ENCODE results near the gene TMEM43. TPM values are rescaled to one million over a fixed set of nuclear protein-coding genes. Genes with fewer than 3 reads are reported as not detected.

TMEM43 gene
- total and polyA plus RNA-seq, 10 of the 15 experiments (the other 5 are each of a cell fraction or from before 2014, with no cell fraction given) = 7.2 to 33.0 (median 18.5) TPM

DNA sequence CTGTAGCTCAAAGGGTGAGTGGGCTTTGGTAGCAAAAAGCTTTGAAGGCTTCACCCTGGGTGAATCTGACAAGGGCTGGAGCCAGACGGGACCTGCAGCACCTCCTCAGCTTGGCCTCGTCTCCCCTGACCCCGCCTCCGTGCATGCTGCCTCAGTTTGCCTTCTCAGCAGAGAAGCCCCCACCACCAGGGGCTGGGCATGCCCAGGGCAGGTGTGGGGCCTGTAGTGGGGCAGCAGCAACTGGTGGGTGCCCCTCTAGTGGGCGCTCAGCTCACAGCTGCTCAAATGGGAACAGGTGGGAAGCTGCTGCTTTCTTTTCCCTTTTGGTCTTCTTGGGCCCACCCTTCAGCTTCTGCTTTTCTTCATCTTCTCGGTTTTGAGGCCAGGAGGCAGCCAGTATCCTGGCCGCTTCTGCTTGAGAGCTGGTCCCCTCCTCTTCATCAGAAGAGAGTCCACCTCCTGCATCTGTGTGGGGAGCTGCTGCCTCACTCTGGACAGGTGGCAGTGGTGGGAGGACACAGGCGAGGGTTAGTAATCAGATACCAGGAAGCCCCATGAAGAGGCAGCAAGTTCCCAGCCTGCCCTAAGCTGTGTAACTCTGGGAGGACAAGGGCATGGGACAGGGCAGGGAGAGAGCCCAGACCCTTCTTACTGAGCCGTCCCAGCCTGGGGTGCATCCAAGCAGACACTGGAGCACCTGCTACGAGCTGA is 21.0 kb downstream of the TMEM43 start:
- Histone ChIP-seq H3K4me2 (ENCODE audit: control insufficient read depth, insufficient read depth) (no peak overlapping the region), H3K79me2 (ENCODE audit: control insufficient read depth, insufficient read depth, low read length) (no peaks in the 10 kb centered on the region), H3K27me3 (replicated peaks in 1 of 2; ENCODE audit: control insufficient read depth in 2 of 2, insufficient read depth in 2 of 2, low read length in 1 of 2) (no peaks in the 10 kb centered on the region), H2AFZ (ENCODE audit: control insufficient read depth, low read depth, low read length) (no peak overlapping the region), H4K20me1 (ENCODE audit: control insufficient read depth, insufficient read depth) (no peaks in the 10 kb centered on the region), H3K9ac (ENCODE audit: control insufficient read depth, insufficient read depth, low read length) (no peak overlapping the region), H3K4me3 (no peak overlapping the region), H3K4me1 (ENCODE audit: control insufficient read depth, insufficient read depth, low read length) (peaks cover 16% of the 10 kb centered on the region), H3K36me3 (ENCODE audit: control insufficient read depth in 2 of 2, insufficient read depth in 2 of 2, low read length in 1 of 2) (peaks cover 10 to 12% of the 10 kb centered on the region in 2 experiments; a peak in 3 of 4 replicates), H3K9me3 (replicated peaks; ENCODE audit: control insufficient read depth, insufficient read depth, low read length) (no peaks in the 10 kb centered on the region), H3K27ac (ENCODE audit: control insufficient read depth, insufficient read depth) (no peak overlapping the region)
- ATAC-seq (no peak), FAIRE-seq (no peak), DNase-seq (ENCODE audit: low read depth, low spot score) (no peak)
- in situ Hi-C loops (cut with MboI) = no loop called here
- BruUV-seq (replicated peaks) = no TSS peak
- ChIA-PET POLR2A (no interaction called here), SMC1A (ENCODE audit: uncharacterized antibody, unreplicated experiment) (interaction anchor here (0.9 to 1.4 kb wide), 4 partner anchors 20 to 62 kb away, joined by 3 to 5 read pairs (median 4); partner anchors contain the start of genes LSM3 and XPC), CTCF (interaction anchor here (1.6 kb wide), 1 partner anchor 249 kb away, joined by 5 read pairs; no protein-coding TSS in a partner anchor), RAD21 (ENCODE audit: unreplicated experiment) (interaction anchor here (1.5 to 1.7 kb wide), 2 partner anchors 18 to 30 kb away, joined by 3 to 5 read pairs; no protein-coding TSS in a partner anchor)
- intact Hi-C loops (cut with micrococcal nuclease; ENCODE audit: unreplicated experiment) = no loop called here
- TF ChIP-seq ZBTB4 (CRISPR knock-in tag; IDR thresholded peaks at IDR 0.05) (no peak), POU2F2 (IDR thresholded peaks at IDR 0.05; ENCODE audit: borderline replicate concordance, low read depth, low read length) (no peak), CHD1 (IDR thresholded peaks at IDR 0.05; ENCODE audit: low read depth, low read length) (no peak), USF1 (IDR thresholded peaks at IDR 0.05; ENCODE audit: borderline replicate concordance, extremely low read length, insufficient read depth, low read depth, low read length) (no peak), MEF2A (IDR thresholded peaks at IDR 0.05; ENCODE audit: insufficient read depth, low read depth, low read length) (no peak), HCFC1 (IDR thresholded peaks at IDR 0.05; ENCODE audit: low read length) (no peak)
- 73% methylated on average over 10 of the region's 10 CpGs for WGBS (ENCODE audit: insufficient coverage, insufficient replicate concordance, low lambda C conversion rate, missing lambda C conversion rate)
